PFSK-1 (cell line): ENCODE results near the gene GLIS1.

ENCODE experiments used
- FOXP2 ChIP-seq: optimal IDR thresholded peaks from 2 replicates; pipeline ENCODE3; 2011; ENCODE audit warnings: borderline replicate concordance, control low read depth, inconsistent platforms; ENCODE audit not compliant: insufficient read depth; ENCODE audit errors: extremely low read length, extremely low read depth
- POLR2AphosphoS5 ChIP-seq: IDR thresholded peaks from 2 replicates; pipeline ENCODE4 v1.6.1; 2012; ENCODE audit warnings: low read depth, mild to moderate bottlenecking, control low read depth, low read length, moderate library complexity
- REST ChIP-seq, 2 experiments: IDR thresholded peaks; 2 replicates each; pipeline versions ENCODE4 v1.6.1 to v1.8.0; 2011 to 2012; ENCODE audit warnings: low read depth in 2 of 2, low read length in 2 of 2, control low read depth in 1 of 2, inconsistent platforms in 1 of 2, mild to moderate bottlenecking in 1 of 2, moderate library complexity in 1 of 2; ENCODE audit not compliant: insufficient read depth in 1 of 2
- SIN3A ChIP-seq: IDR thresholded peaks from 2 replicates; pipeline ENCODE4 v1.6.1; 2012; ENCODE audit warnings: mild to moderate bottlenecking, low read length, moderate library complexity, borderline replicate concordance; ENCODE audit not compliant: insufficient read depth
- TAF1 ChIP-seq: IDR thresholded peaks from 2 replicates; pipeline ENCODE4 v1.6.1; 2012; ENCODE audit warnings: low read length, control low read depth, borderline replicate concordance; ENCODE audit not compliant: insufficient read depth

Gene GLIS1

GRCh38 chr1:53659436-53659835 is 79.5 kb downstream of the GLIS1 start:
- no peak for TF ChIP-seq TAF1
- TF ChIP-seq SIN3A, result no peak
- TF ChIP-seq REST (IDR thresholded peaks at IDR 0.05; ENCODE audit: insufficient read depth in 1 of 2, low read depth in 2 of 2, low read length in 2 of 2), result no peak
- no peak for TF ChIP-seq POLR2AphosphoS5
- TF ChIP-seq FOXP2, result no peak

GRCh38 chr1:53658489-53659230 is 80.3 kb downstream of the GLIS1 start:
- no peak for TF ChIP-seq REST (IDR thresholded peaks at IDR 0.05; ENCODE audit: insufficient read depth in 1 of 2, low read depth in 2 of 2, low read length in 2 of 2)
- no peak for TF ChIP-seq SIN3A
- TF ChIP-seq TAF1, result no peak
- TF ChIP-seq FOXP2, result no peak
- no peak for TF ChIP-seq POLR2AphosphoS5

- TF ChIP-seq POLR2AphosphoS5 (no peak), FOXP2 (no peak), TAF1 (no peak), REST (IDR thresholded peaks at IDR 0.05; ENCODE audit: insufficient read depth in 1 of 2, low read depth in 2 of 2, low read length in 2 of 2) (no peak), SIN3A (no peak)
Measured at GRCh38 chr1:53657891-53658396, 81.0 kb downstream of the GLIS1 start.

GRCh38 chr1:53657531-53657805 is 81.5 kb downstream of the GLIS1 start:
- no peak for TF ChIP-seq SIN3A
- TF ChIP-seq POLR2AphosphoS5, result no peak
- no peak for TF ChIP-seq TAF1
- no peak for TF ChIP-seq REST (IDR thresholded peaks at IDR 0.05; ENCODE audit: insufficient read depth in 1 of 2, low read depth in 2 of 2, low read length in 2 of 2)
- no peak for TF ChIP-seq FOXP2
